AG04450 (cell line): Measurements from ENCODE around the gene ALDH1L1. TPM values are rescaled to one million over a fixed set of nuclear protein-coding genes. Genes with fewer than 3 reads are reported as not detected.

Experiments used
- CTCF ChIA-PET: fragments of 300-600, 350-600 bp; formaldehyde crosslinking; extraction: SDS; loops from one replicate; lab custom pipeline; 2022; ENCODE audit warnings: antibody characterized with exemption, inconsistent platforms; lab: Charles Lee
- POLR2A ChIA-PET: fragments of 350-600 bp; formaldehyde crosslinking; extraction: SDS; loops from one replicate; lab custom pipeline; 2021; ENCODE audit warnings: antibody characterized with exemption, inconsistent platforms; lab: Yijun Ruan, JAX
- DNase-seq: peaks from one replicate; pipeline ENCODE4 v3.0.0-alpha.2; 2011; ENCODE audit warnings: low read depth, low spot score
- H3K27ac ChIP-seq: one replicate; pipeline ENCODE4 v1.5.1; 2012; ENCODE audit warnings: low read depth, low read length, control low read depth
- H3K27me3 ChIP-seq: one replicate; pipeline ENCODE4 v1.6.0; 2012; ENCODE audit warnings: low read length; ENCODE audit not compliant: control insufficient read depth, insufficient read depth
- H3K4me3 ChIP-seq: 2 replicates; pipeline ENCODE4 v1.5.1; 2011; ENCODE audit warnings: mild to moderate bottlenecking, low read depth, low read length, control low read depth
- H3K9me3 ChIP-seq: 2 replicates; pipeline ENCODE4 v1.5.1; 2012; ENCODE audit warnings: low read length; ENCODE audit not compliant: control insufficient read depth, insufficient read depth
- CTCF ChIP-seq: IDR thresholded peaks from 2 replicates; pipeline ENCODE4 v1.5.1; 2011; ENCODE audit warnings: low read depth, low read length, control low read depth, inconsistent platforms
- polyA plus RNA-seq: library from polyadenylated mRNA; depleted of rRNA; stranded (reverse); fragments of >200 nt; gene quantifications from 2 replicates; pipeline ENCODE4 v1.2.3, GENCODE V29; 2011

ALDH1L1 gene
- polyA plus RNA-seq, 1 experiment, result not detected

- ChIA-PET CTCF (no interaction called here), POLR2A (no interaction called here)
- Histone ChIP-seq H3K27ac (no peak overlapping the region), H3K4me3 (no peak overlapping the region), H3K9me3 (peaks cover 4% of the 10 kb centered on the region; the same call in 1 of the 2 replicates), H3K27me3 (peaks cover 10% of the 10 kb centered on the region)
- no peak for DNase-seq
- no peak for TF ChIP-seq CTCF
These were observed 23.2 kb downstream of the ALDH1L1 start for GRCh38 chr3:126157083-126157768.

GRCh38 chr3:126156468-126156867 lies 23.9 kb downstream of the ALDH1L1 start:
- DNase-seq, result no peak
- CTCF ChIA-PET, result interaction anchor here (0.8 kb wide), 1 partner anchor 22 kb away, joined by 3 read pairs; no protein-coding TSS in a partner anchor
- POLR2A ChIA-PET, result no interaction called here
- peaks cover 4% of the 10 kb centered on the region; the same call in 1 of the 2 replicates for H3K9me3 ChIP-seq
- H3K27ac ChIP-seq, result no peak overlapping the region
- H3K27me3 ChIP-seq, result peaks cover 10% of the 10 kb centered on the region
- TF ChIP-seq CTCF, result no peak
- no peak overlapping the region for H3K4me3 ChIP-seq

GRCh38 chr3:126155819-126156218 lies 24.6 kb downstream of the ALDH1L1 start:
- H3K27me3 ChIP-seq, result peaks cover 10% of the 10 kb centered on the region
- ChIA-PET POLR2A (no interaction called here), CTCF (interaction anchor here (0.8 kb wide), 1 partner anchor 21 kb away, joined by 3 read pairs; no protein-coding TSS in a partner anchor)
- H3K4me3 ChIP-seq, result no peak overlapping the region
- TF ChIP-seq CTCF, result no peak
- peaks cover 4% of the 10 kb centered on the region; the same call in 1 of the 2 replicates for H3K9me3 ChIP-seq
- no peak for DNase-seq
- H3K27ac ChIP-seq, result no peak overlapping the region

GRCh38 chr3:126155280-126155640 lies 25.1 kb downstream of the ALDH1L1 start:
- POLR2A ChIA-PET, result no interaction called here
- no peak for DNase-seq
- Histone ChIP-seq H3K27me3 (peaks cover 8% of the 10 kb centered on the region), H3K4me3 (no peak overlapping the region), H3K27ac (no peak overlapping the region), H3K9me3 (peaks cover 4% of the 10 kb centered on the region; the same call in 1 of the 2 replicates)
- TF ChIP-seq CTCF, result no peak
- CTCF ChIA-PET, result no interaction called here
